Pancreas (tissue), 10 donors: ENCODE results near the gene TEX11. TPM values are rescaled to one million over a fixed set of nuclear protein-coding genes. Genes with fewer than 3 reads are reported as not detected.
A peak's percentile ranks its signal among the peaks of the same experiment; 100 is the strongest.

Experiments used
- ATAC-seq, 4 donors: fragments of 200-7000 bp; cut with Tn5 transposase; one replicate each; pipeline versions ENCODE4 v1.8.0 to v1.9.1; 2020; ENCODE audit warnings: mild to moderate bottlenecking in 4 of 4, moderate library complexity in 4 of 4
- DNase-seq, 6 donors: peaks; one replicate each; pipeline ENCODE4 v3.0.0-alpha.2; 2020
- FAIRE-seq: peaks from 2 replicates; lab custom pipeline; 2012; peaks lifted over from hg19 to GRCh38; lab: Jason Lieb, UNC
- H3K27ac ChIP-seq, 4 donors: fragments of 200-600 bp; sonication (generic); 1 replicate in 3 of 4; 2 replicates in 1 of 4; pipeline versions ENCODE4 v1.5.0 to v1.8.0; 2020
- H3K27me3 ChIP-seq, 4 donors: fragments of 200-600 bp; one replicate each; pipeline ENCODE4 v1.8.0; 2021
- H3K36me3 ChIP-seq, 3 donors: fragments of 200-600 bp; sonication (generic) in 1 of 3; one replicate each; pipeline versions ENCODE4 v1.5.0 to v1.8.0; 2020 to 2021
- H3K4me1 ChIP-seq, 3 donors: fragments of 200-600 bp; one replicate each; pipeline ENCODE4 v1.8.0; 2021
- H3K4me3 ChIP-seq, 4 donors: fragments of 200-600 bp; sonication (generic) in 2 of 4; one replicate each; pipeline versions ENCODE4 v1.5.0 to v1.8.0; 2020 to 2021
- H3K9me3 ChIP-seq, 4 donors: fragments of 200-600 bp; one replicate each; pipeline ENCODE4 v1.8.0; 2021
- CTCF ChIP-seq, 4 donors: fragments of 200-600 bp; sonication (generic) in 3 of 4; IDR thresholded peaks; one replicate each; pipeline versions ENCODE4 v1.5.0 to v1.8.0; 2021; ENCODE audit warnings: antibody characterized with exemption in 4 of 4
- WGBS, 2 donors: extraction: QIAGEN DNeasy Blood & Tissue Kit; methylation state at CpG; one replicate each; pipeline ENCODE4 v1.1.7; 2013; 5-methylcytosine and 5-hydroxymethylcytosine counted together
- intact Hi-C, 3 donors: fragments of 100-400 bp; cut with DNase I; formaldehyde crosslinking; loops; one replicate each; pipeline versions ENCODE4 v1.11.1 to v1.14.2; 2022
- polyA plus RNA-seq, 2 donors: library from polyadenylated mRNA; stranded (reverse); fragments of 200-250 nt; gene quantifications; one replicate each; pipeline ENCODE4 v1.2.3, GENCODE V29; 2013
- total RNA-seq, 6 donors: library from RNA; stranded (reverse); fragmentation: NEBNext Ultra II Directional in 4 of 6; extraction: Animal tissue kit (Norgen Biotek cat#: 25700) in 4 of 6; gene quantifications; one replicate each; pipeline versions ENCODE4 v1.2.1 to v1.2.4, GENCODE V29; 2021 to 2023
- donor health status: healthy with polysubstance abuse.
- donor health status: DM: no; HTN: no; CAD: no; lungs with moderate emphysema.
- donor health status: DM: no; HTN: no; CAD: no.
- donor health status: control.
- donor health status: control.
- donor health status: Bipolar disorder and iron deficiency.
- donor health status: DM: yes; HTN: yes; CAD: no.
- donor health status: DM: no; HTN: no; CAD: no.
- donor health status: DM: no; HTN: no; CAD: no.
- donor health status: DM: yes; HTN: yes; CAD: no.

Gene TEX11
- total and polyA plus RNA-seq, 8 donors: 0.75 to 9.0 (median 3.5) TPM

GRCh38 chrX:70496491-70496890 is 412.0 kb downstream of the TEX11 start:
- FAIRE-seq: no peak
- Histone ChIP-seq H3K27ac (no peak overlapping the region), H3K4me3 (no peak overlapping the region), H3K27me3 (no peaks in the 10 kb centered on the region), H3K4me1 (no peaks in the 10 kb centered on the region), H3K9me3 (no peaks in the 10 kb centered on the region), H3K36me3 (peaks cover 0 to 44% (median 0%) of the 10 kb centered on the region in 3 donors)
- 58 to 70% methylated on average over 5 of the region's 5 CpGs for WGBS, 2 donors
- intact Hi-C loops: no loop called here
- DNase-seq: no peak
- ATAC-seq: no peak
- TF ChIP-seq CTCF (IDR thresholded peaks at IDR 0.05): no peak

GRCh38 chrX:70494441-70494840 is 414.1 kb downstream of the TEX11 start:
- FAIRE-seq (no peak), DNase-seq (no peak), ATAC-seq (no peak)
- no peaks in the 10 kb centered on the region for H3K4me1 ChIP-seq
- H3K27me3 ChIP-seq: no peaks in the 10 kb centered on the region
- H3K9me3 ChIP-seq: no peaks in the 10 kb centered on the region
- intact Hi-C loops: no loop called here
- peaks cover 0 to 31% (median 0%) of the 10 kb centered on the region in 3 donors for H3K36me3 ChIP-seq
- TF ChIP-seq CTCF (IDR thresholded peaks at IDR 0.05): no peak
- H3K4me3 ChIP-seq: no peak overlapping the region
- 75 to 94% methylated on average over 4 of the region's 4 CpGs for WGBS, 2 donors
- H3K27ac ChIP-seq: no peak overlapping the region

DNA sequence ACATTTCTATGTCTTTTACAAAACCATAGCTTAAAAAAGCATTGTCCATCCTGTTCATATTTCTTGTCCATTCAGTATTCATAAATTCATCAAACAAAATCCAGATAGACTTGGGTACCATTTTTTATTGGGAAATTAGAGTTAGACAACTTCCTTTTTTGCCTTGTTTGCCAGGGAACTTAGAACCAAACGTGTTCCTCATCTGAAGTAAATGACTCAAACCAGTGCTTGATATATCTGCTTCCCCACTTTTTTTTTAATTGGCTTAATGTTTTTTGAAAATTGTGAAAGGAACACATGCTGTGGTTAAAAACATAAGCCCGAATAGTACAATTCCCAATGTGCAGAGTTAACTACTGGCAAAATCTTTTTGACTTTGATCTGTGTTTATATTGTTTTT is 419.7 kb downstream of the TEX11 start:
- FAIRE-seq (no peak), ATAC-seq (no peak), DNase-seq (no peak)
- no peak overlapping the region for H3K27ac ChIP-seq
- no peak for TF ChIP-seq CTCF (IDR thresholded peaks at IDR 0.05)
- no peaks in the 10 kb centered on the region for H3K9me3 ChIP-seq
- peaks cover 0 to 6% (median 5%) of the 10 kb centered on the region in 3 donors for H3K4me1 ChIP-seq
- H3K4me3 ChIP-seq: no peak overlapping the region
- intact Hi-C loops: no loop called here
- WGBS, 2 donors: 73% methylated on average over 2 of the region's 2 CpGs
- no peaks in the 10 kb centered on the region for H3K27me3 ChIP-seq
- H3K36me3 ChIP-seq: peaks cover 0 to 13% (median 0%) of the 10 kb centered on the region in 3 donors

GRCh38 chrX:70485466-70485865 is 423.0 kb downstream of the TEX11 start:
- FAIRE-seq: no peak
- peak in 2 of 4 donors; percentile 24 to 42 for ATAC-seq
- no peak for DNase-seq
- intact Hi-C loops: no loop called here
- Histone ChIP-seq H3K27ac (no peak overlapping the region), H3K36me3 (no peaks in the 10 kb centered on the region), H3K27me3 (no peaks in the 10 kb centered on the region), H3K9me3 (no peaks in the 10 kb centered on the region), H3K4me3 (no peak overlapping the region), H3K4me1 (peaks cover 6 to 25% (median 19%) of the 10 kb centered on the region in 3 donors)
- no peak for TF ChIP-seq CTCF (IDR thresholded peaks at IDR 0.05)
- 19 to 31% methylated on average over 7 of the region's 7 CpGs for WGBS, 2 donors

- 75 to 100% methylated on average over 1 to 2 of the region's 2 CpGs for WGBS, 2 donors
- ATAC-seq: no peak
- Histone ChIP-seq H3K27ac (peak overlapping the region in 2 of 4 donors; percentile 80 to 85), H3K36me3 (no peaks in the 10 kb centered on the region), H3K27me3 (no peaks in the 10 kb centered on the region), H3K4me3 (no peak overlapping the region), H3K9me3 (no peaks in the 10 kb centered on the region), H3K4me1 (peaks cover 22 to 49% (median 46%) of the 10 kb centered on the region in 3 donors)
- DNase-seq: no peak
- intact Hi-C loops: no loop called here
- FAIRE-seq: no peak
- no peak for TF ChIP-seq CTCF (IDR thresholded peaks at IDR 0.05)
These were observed 426.2 kb downstream of the TEX11 start for GRCh38 chrX:70482300-70482699.
